NCI-H2196 (cell line): ENCODE measurements around the gene AP1S3.

Experiments used
- DNase-seq: peaks from one replicate; lab custom pipeline; 2025; ENCODE audit not compliant: unreplicated experiment; lab: John Stamatoyannopoulos, UW

The AP1S3 gene

GRCh38 chr2:223725986-223726970, 111.1 kb downstream of the AP1S3 start:
- no peak for DNase-seq

DNA sequence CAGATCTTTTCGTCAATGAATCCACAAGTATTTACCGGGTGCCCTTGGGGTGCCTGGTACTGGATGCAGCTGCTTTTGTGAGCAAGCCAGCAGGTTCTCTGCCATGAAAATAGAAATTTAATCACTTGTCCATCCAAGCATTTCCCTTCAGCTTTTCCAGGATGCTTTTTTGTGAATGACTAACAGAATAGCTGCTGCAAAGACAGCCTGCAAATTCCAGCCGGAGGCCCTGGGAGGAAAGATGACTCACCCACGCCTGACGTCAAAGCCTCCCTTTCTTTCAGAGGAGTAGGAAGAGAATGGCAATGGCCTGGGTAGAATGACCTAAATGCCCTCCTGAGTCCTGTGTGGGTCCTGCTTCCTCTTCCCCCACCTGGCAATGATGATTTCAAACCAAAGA, 111.9 kb downstream of the AP1S3 start:
- DNase-seq: peak; percentile 77

DNA sequence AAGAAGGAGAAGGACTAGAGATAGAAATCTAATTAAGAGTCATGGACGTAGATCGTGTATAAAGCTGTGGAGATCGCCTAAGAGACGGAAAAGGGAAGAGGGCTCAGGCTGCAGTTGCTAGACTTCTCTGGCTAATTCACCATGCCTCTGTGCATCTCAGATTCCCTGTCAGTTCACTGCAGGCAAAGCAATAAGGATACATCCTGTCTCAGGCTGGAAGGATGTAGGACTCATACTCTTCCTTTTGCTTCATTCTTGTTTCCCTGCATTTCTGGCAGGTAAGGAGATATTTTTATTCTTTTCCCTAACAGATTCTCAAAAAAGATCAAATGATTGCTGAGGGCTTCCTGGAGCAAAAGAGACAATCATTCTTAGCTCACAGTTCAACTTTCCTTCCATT, 112.5 kb downstream of the AP1S3 start:
- DNase-seq: no peak

- peak; percentile 52 for DNase-seq
These were observed 113.4 kb downstream of the AP1S3 start for GRCh38 chr2:223723954-223724411.

- no peak for DNase-seq
These were observed 115.2 kb downstream of the AP1S3 start for GRCh38 chr2:223722226-223722625.

GRCh38 chr2:223721746-223722145, 115.6 kb downstream of the AP1S3 start:
- DNase-seq: no peak

- DNase-seq: no peak
These were observed 117.0 kb downstream of the AP1S3 start for GRCh38 chr2:223720367-223720766.

DNA sequence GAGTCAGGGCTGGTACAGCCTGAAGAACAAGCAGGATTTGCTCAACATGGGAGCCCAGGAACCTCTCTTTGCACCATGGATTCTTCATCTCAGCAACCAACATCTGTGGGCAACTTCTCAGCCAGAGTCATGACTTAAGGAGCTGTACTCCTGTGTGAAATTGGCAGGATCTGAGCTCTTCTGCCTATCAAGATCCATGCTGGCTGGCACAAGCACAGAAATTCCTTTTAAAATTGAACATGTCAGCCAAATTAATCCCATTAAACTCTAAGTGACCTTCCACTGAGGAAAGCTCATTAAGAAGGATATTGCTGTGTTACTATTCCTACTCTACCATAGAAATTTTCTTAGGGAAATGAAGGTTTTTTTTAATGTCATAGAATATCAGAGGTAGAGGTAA, 124.7 kb downstream of the AP1S3 start:
- DNase-seq: no peak

DNA sequence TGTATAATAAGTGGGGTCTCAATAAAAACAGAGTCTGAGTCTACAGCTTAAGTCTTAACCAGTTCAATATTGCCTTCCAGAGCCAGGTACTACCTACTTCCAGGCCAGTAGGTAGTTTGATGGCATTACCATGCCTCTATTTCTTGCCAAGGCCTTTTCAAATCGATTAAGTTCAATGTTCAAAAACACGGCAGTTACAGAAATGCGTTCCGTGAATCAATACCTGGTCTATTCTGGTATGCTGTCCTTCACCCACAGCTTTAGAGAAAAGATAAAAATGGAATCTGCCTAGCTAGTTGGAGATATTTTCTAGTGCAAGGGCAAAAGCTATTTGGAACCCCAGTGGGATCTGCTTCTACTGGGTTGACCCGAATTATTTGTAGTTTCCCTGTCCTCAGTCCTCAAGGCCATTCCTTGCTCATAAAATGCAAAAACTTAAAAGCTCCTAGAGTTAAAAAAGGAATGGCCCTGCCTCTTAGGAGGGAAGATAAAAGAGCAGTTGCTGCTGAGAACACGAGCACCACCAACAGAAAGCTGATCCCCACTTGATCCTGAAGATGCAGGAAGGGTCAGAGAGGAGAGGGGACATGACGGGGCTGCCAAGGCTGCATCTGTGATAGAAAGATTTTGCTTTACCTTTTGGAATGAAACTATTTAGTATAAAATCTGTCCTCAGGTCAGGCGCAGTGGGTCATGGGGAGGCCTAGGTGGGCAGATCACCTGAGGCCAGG, 125.6 kb downstream of the AP1S3 start:
- DNase-seq: no peak
